ENCODE results near the gene ARPP19. TPM values are rescaled to one million over a fixed set of nuclear protein-coding genes. Genes with fewer than 3 reads are reported as not detected.

Gene ARPP19
- total RNA-seq, 4 donors from 2014 or later, result 71.1 to 95.6 (median 76.6) TPM

DNA sequence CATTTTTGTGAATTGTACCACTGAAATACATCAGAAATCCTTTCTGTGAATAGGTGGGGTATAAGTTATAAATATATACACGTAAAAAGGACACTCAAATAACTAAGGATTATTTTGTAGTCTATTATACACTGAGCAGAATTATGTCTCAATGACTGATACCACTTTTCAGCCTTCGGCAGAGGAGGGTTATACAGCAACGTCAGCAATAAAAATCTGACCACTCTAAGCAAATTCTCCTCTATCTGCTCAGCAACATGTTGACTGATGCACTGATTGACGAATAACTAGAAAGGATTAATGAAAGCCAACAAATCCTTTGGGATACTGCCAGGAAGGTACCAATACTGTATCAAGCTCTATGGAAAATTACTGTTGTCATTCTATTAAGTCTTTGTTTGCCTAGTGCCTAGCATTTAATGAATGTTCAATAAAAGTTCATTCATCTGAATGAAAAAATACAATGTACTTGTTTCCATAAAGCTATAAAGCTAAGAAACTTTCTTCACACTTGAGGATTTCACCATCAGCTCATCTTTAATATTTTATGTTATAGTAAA is 5.2 kb downstream of the ARPP19 start:
- WGBS, 2 donors, result 63 to 65% methylated on average over 4 of the region's 4 CpGs
- DNase-seq (ENCODE audit: low spot score in 2 of 2), result no peak
- H3K4me3 ChIP-seq (ENCODE audit: low read depth, poor library complexity, severe bottlenecking), result no peak overlapping the region
- intact Hi-C loops (cut with DNase I; ENCODE audit: low total_unique reads), result no loop called here
- TF ChIP-seq POLR2A (IDR thresholded peaks at IDR 0.05), result no peak
- no peak for TF ChIP-seq CTCF (IDR thresholded peaks at IDR 0.05)

GRCh38 chr15:52559575-52559974 is 9.3 kb downstream of the ARPP19 start:
- no peak for TF ChIP-seq CTCF (IDR thresholded peaks at IDR 0.05)
- TF ChIP-seq POLR2A (IDR thresholded peaks at IDR 0.05), result no peak
- no peak for DNase-seq (ENCODE audit: low spot score in 2 of 2)
- WGBS, 2 donors, result 69 to 70% methylated on average over 2 of the region's 2 CpGs
- intact Hi-C loops (cut with DNase I; ENCODE audit: low total_unique reads), result no loop called here
- no peak overlapping the region for H3K4me3 ChIP-seq (ENCODE audit: low read depth, poor library complexity, severe bottlenecking)

- WGBS, 2 donors, result 91 to 92% methylated on average over 6 of the region's 6 CpGs
- intact Hi-C loops (cut with DNase I; ENCODE audit: low total_unique reads), result no loop called here
- TF ChIP-seq CTCF (IDR thresholded peaks at IDR 0.05), result no peak
- TF ChIP-seq POLR2A (IDR thresholded peaks at IDR 0.05), result no peak
- no peak for DNase-seq (ENCODE audit: low spot score in 2 of 2)
- H3K4me3 ChIP-seq (ENCODE audit: low read depth, poor library complexity, severe bottlenecking), result no peak overlapping the region
Observed at GRCh38 chr15:52559022-52559421, 9.8 kb downstream of the ARPP19 start.

GRCh38 chr15:52558196-52558595 is 10.6 kb downstream of the ARPP19 start:
- intact Hi-C loops (cut with DNase I; ENCODE audit: low total_unique reads), result no loop called here
- WGBS, 2 donors, result 49 to 60% methylated on average over 5 of the region's 5 CpGs
- DNase-seq (ENCODE audit: low spot score in 2 of 2), result peak in 1 of 2 donors; percentile 42
- TF ChIP-seq POLR2A (IDR thresholded peaks at IDR 0.05) (no peak), CTCF (IDR thresholded peaks at IDR 0.05) (no peak)
- H3K4me3 ChIP-seq (ENCODE audit: low read depth, poor library complexity, severe bottlenecking), result no peak overlapping the region

DNA sequence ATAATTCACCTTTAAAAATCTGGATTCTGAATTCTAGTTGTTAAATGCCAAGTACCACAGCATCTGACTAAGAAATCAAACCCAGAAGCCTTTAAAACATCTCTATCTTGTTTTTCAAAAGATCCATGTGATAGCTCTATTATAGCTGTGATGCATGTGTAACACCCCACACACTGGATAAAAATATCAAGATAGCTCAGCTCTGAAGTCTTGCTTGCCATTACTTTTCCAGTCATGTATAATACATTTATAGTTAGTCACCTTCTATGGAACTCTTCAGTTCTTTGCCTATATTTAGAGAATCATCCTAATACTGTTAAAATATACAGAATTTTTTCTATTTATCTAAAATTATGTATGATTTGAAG is 11.6 kb downstream of the ARPP19 start:
- DNase-seq (ENCODE audit: low spot score in 2 of 2), result no peak
- no peak for TF ChIP-seq CTCF (IDR thresholded peaks at IDR 0.05)
- TF ChIP-seq POLR2A (IDR thresholded peaks at IDR 0.05), result no peak
- no peak overlapping the region for H3K4me3 ChIP-seq (ENCODE audit: low read depth, poor library complexity, severe bottlenecking)
- intact Hi-C loops (cut with DNase I; ENCODE audit: low total_unique reads), result no loop called here
